ENCODE measurements around the gene MYMX. TPM values are rescaled to one million over a fixed set of nuclear protein-coding genes. Genes with fewer than 3 reads are reported as not detected.

The MYMX gene
- polyA plus RNA-seq, 1 donor: 20.5 TPM

DNA sequence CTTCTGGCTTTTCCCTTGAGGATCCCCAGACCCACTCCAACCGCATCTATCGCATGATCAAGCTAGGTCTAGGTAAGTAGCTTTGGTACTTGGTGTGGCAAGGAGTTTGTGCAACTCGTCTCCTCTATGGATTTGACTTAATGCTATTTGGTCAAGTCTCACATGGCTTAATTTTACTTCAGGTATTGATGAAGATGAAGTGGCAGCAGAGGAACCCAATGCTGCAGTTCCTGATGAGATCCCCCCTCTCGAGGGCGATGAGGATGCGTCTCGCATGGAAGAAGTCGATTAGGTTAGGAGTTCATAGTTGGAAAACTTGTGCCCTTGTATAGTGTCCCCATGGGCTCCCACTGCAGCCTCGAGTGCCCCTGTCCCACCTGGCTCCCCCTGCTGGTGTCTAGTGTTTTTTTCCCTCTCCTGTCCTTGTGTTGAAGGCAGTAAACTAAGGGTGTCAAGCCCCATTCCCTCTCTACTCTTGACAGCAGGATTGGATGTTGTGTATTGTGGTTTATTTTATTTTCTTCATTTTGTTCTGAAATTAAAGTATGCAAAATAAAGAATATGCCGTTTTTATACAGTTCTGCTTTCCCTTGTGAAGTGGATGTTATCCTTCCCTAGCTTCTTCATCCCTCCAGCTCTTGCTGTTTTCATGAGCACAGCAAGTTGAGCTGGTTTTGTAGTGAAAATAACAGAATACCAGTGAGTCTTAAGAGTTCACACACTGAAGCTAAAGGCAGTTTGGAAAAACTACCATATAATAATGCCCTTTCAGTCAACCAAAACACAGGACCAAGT is 36.8 kb downstream of the MYMX start:
- DNase-seq: no peak

DNA sequence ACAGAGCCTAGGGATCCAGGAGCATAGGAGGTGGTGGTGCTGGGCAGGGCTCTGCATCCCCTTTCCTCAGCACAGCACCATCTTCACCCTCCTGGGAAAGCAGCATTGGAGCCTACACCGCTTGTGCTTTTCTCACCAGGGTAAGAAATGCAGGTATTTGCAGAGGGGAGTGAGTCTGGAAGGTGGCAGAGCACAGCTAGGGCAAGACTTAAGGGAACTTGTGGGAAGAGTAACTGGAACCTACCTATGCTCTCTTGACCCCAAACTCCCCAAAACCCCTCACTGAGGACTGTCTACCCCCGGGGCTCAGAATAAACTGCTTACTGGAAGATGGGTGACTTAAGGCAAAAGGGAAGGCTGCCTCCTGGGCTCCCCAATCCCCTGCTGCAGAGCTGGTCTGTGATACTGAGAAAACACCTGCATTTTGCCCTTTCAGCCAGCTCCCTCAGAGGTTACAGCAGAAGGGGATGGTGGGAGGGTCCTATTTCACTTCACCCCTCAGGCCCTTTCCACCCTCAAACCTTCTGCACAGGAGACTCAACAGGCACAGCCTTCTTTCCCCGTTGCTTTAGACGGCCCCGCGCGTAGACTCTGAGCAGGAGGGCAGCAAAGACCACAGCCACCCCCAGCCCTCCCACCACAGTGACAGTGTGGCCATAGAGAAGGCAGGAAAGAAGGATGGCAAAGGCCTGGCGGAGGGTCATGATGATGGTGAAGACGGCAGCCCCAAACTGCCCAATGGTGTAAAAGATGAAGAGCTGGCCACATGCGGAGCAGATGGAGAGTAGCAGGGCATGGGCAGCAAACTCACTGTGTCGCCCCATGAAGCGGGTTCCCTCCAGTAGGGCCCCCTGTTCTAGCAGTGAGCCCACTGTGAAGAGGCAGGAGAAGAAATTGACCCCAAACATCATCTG is 37.7 kb downstream of the MYMX start:
- no peak for DNase-seq

DNA sequence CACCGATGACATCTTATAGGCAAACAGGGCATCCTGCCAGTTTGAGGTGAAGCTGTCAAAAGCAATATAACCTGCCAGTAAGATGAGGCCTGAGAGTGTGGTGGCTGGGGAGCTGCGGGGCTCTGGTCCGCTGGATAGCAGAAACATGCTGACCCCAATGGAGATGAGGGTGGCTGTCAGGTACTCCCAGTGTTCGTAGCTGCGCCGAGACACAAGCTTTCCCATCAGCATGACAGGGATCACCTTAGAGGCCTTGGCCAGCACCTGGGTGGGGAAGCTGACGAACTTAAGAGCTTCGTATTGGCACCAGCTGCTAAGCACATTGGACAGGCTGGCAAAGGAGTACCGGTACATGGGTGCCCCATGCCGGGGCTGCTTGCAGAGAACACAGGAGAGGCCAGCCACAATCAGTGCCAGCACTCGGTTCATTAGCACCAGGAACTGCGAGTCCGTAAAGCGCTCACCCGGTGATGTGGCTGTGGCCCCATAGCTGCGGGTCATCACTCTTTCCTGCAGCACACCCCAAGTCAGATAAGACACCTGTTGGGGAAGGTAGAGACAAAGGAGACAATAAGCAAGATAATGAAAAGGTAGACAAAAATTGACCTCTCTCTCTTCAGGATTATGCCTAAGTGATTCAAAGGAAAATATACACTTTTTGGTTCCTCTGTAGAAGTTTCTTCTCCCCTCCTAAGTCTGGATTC is 38.5 kb downstream of the MYMX start:
- no peak for DNase-seq

DNA sequence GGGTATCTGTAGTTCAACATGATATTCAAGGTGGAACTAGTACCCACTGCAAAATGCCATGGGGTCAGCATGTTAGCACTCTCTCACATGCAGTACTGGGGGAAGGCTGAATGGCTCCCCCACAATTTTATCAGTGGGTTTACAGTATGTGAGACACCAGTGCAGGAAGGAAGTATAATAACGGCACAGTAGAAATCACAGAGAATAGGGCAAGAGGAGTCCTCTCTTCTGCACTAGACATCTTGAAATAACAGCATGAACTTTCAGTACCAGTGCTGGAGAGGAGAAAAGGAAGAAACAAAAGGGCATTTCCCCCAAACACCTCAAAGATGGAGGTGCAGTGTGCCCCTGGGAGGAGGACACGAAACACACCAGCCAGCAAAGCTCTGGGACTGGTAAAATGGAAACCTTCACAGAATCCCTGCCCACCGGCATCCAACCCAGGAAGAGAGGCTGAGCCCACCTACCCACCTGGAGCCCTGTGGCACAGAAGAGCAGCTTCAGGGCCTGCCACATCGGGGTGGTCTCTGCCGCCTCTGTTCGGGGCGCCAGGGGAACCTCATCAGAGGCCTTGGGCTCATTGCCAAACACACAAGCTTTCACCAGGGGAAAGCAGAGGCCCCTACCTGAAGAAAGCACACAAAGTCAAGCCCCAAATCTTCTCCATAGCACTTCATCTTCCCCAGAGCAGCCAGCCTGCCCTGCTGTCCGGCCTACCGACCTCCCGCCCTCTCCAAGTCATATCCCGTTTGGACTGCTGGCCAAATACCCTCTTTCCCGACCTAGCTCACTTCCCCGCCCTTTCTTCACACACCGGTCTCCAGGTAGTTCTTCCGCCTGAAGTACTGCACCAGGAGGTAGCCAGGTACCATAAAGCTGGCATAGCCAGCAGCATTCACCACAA is 39.4 kb downstream of the MYMX start:
- DNase-seq: no peak

DNA sequence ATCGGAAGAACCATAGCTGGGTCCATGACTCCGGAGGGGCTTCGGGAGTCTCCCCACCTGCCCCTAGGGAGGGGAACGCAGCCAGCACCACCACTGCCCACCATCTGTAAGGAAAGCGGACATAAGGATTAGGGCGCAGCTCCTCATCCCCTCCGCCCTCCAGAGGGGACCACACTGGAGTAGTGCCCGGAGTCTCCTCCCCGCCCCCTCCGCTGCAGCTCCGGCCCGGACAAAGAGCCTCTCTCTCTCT is 40.0 kb downstream of the MYMX start:
- DNase-seq: no peak

DNA sequence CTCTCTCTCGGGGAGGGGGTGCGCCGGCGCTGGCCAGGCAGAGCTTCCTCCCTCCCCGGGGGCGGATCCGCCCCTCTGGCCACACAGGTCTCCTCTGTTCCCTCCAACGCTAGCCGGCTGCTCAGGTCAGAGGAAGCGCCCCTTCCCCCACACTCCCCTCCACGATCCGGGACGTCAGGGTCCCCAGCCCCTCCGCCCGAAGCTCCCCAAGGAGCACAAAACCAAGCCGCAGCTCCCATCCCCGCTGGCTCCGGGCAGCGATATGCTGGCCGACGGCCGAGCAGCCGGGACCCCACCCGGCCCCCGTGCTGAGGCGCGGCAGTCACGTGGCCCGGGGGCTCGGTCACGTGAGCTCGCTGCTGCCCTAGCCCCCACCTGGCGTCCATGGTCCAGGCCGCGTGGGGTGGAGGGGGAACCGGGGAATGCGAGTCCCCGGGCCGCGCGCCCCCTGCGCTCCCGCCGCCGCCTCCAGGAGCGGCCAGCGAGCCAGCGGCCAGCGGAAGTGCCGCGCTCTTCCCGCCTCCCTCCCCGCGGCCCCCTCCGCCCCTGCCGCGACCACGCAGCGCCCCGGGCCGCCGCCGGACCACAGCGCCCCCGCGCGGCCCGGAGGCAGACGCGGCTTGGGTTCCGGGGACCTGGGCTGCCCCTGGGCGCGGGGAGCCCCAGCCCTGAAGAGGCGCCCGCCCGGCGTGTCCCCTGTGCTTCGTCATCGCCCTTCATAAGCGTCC is 40.5 kb downstream of the MYMX start, which contains the start of gene SLC35B2:
Gene SLC35B2, minus strand, starts transcription at position 504 of the 728 bp plus-strand sequence. Its CDS starts 118 bp downstream, at position 386.
- peak; percentile 86 for DNase-seq

DNA sequence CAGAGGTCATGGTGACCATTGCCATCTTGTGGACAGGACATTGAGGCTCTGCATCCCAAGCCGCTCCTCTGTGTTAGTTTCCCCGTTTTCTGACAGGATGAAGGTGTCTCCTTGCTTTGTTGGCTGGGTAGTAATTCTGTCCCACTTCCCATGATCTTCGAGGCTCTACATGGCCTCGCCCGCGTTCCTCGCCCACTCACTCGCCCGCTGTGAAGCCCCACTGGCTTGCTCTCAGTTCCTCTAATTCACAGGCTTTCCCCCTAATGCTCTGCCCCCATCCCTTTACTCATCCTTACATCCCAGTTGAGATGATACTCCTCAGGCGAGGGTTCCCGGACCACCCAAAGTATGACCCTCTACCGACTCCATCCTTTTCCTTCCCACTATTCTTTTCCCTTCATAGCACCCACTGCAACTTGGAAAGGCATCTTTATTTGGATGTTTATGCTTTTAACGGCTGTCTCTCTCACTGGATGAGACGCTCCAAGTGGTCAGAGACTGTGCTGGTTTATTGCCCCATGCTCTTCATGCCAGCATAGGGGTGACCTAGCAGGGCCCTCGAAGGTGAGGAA is 41.1 kb downstream of the MYMX start:
- no peak for DNase-seq

DNA sequence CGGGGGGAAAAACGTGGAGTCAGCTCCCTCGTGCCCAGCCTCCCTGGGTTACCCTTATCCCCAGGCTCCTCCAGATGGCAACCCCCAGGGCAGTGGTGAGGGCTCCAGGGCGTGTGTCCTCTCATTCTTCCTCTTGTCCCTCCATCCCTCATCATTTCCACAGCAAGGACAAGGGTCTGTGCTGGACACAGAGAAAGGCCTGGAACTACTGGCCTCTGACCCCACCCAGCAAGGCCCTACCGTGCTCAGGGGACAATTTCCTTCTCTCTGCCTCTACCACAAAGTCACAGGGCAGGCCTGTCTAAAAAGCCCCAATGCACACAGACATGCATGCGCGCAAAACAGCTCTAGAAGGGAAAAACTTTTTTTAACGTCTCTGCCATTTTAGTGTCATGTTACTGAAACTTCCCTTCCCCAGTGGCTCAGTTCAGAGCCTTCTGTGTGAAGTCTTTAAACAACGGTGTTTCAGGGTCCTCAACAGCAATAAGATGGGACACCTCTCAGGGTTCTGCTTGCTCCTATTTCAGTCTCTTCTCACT is 41.7 kb downstream of the MYMX start:
- no peak for DNase-seq

DNA sequence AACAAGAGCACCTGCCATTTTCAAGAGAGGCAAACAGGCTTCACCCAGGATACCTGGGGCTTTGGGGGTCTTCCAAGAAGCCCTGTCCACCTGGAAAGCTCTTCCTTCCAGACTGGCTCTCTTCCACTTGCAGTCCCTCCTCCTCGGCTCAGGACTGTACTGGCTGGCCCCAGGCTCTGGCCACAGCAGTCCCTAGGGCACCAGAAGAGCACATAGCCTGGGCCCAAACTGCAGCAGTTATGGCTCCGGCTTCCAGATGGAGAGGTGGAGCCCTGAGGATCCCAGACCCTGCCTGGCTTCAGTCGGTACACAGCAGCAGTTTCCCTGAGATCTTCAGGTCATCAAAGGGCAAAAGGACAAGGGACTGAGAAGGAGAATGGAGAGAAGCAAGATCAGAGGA is 42.2 kb downstream of the MYMX start:
- no peak for DNase-seq

DNA sequence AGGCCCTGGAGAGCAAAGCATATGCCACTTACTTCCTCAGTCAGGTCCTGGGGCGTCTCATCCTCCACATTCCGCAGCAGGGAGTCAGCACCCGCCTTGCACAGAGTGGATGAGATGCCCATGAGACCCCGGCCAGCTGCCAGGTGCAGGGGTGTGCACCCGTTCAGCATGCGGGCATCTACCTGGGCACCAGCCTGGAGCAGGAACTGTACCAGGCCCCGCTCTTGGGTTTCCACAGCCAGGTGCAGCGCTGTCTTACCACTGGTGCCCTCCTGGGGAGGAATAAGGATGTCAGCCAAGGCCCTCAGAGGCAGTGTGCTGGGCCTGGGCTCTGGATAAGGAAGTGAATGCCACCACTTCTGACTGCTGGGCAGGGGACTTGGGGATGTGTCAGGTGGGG is 43.3 kb downstream of the MYMX start:
- no peak for DNase-seq

DNA sequence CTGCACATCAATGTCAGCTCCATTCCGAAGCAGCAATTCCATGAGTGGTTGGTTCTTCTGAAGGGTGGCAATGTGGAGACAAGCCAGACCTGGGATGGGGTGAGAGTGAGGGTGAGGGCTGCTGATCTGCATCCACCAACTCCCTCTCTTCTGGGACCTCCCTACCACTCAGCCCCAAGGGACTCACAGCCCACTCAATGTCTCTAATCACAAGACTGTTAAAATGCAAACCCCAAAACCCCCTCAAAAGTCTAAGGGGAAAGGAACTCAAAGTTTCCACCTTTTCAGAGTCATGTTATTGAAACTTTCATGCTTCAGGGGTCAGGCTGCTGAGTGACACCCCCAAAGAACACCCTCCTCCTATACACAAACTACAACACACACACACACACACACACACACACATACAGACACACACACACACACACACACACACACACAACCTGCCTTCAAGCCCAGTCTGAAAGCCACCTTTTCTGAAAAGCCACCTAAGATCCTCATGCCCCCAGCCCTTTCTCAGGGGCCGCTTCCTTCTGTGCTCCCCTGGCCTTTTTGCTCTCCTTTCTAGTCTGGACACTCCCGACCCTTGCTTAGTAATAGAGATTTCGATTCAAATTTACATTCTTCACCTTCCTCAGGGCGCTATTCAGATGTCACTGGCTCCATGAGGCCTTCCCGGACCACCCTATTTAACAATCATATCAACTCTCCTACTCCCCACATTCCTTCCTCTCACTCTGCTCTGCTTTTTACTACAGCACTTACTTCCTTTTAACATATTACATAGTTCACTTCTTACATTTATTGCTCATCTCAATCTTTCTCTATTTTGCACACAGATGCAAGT is 43.9 kb downstream of the MYMX start:
- DNase-seq: no peak

DNA sequence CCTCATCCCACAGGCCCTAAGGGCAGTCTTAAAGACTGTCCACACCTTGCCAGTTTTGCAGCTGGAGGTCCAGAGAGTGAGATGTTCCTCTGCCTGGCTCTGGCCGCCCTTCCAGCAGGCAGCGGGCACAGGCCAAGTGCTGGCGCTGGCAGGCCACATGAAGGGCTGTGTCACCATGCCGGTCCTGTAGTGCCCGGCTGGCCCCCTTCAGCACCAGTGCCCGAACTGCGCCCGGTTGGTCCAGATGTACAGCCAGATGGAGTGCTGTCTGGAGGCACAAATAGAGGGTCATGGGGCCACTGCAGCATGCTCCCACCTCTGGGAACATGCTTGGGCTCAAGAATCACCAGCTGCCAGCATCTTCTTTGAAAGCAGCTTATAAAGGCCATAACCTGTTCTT is 44.9 kb downstream of the MYMX start:
- DNase-seq: no peak

DNA sequence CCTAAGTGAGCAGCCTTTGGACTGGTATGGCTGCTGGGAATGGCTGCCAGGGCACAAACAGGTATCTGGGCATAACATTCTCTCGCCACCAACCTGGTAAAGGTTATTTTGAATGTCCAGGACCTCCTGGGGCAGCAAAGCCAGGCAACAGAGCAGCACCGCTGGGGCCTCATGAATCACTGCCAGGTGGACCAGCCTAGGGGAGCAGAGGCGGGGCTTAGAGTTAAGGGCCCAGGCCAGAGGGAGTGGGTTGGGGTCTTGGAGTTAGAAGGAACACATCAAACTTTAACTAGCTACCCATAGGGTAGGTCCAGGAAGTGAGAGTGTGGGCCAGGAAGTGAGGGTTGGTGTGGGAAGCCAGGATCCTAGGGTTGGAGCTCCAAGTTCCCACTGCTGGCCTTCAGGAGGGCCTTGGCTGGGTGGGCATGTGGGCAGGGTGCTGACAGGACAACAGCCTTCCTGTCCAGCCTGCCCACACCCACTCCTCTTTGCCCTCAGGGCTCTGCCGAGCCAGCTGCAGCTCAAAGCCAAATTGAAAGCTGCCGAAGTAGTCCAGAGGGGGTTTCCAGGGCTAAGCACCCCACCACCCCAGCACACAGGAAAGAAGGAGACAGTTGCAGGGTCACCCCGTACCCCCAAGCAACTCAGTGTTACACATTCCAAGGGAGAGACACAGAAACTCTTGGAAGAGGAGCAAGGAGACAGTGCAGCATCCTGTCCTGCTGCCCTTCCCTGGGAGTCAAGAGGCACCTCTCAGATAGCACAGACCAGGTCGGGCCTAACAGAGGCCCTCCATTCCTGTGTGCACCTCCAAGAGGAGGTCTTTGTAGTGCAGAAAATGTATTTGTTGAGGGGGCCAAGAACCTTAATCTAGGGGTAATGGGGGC is 46.0 kb downstream of the MYMX start:
- no peak for DNase-seq

DNA sequence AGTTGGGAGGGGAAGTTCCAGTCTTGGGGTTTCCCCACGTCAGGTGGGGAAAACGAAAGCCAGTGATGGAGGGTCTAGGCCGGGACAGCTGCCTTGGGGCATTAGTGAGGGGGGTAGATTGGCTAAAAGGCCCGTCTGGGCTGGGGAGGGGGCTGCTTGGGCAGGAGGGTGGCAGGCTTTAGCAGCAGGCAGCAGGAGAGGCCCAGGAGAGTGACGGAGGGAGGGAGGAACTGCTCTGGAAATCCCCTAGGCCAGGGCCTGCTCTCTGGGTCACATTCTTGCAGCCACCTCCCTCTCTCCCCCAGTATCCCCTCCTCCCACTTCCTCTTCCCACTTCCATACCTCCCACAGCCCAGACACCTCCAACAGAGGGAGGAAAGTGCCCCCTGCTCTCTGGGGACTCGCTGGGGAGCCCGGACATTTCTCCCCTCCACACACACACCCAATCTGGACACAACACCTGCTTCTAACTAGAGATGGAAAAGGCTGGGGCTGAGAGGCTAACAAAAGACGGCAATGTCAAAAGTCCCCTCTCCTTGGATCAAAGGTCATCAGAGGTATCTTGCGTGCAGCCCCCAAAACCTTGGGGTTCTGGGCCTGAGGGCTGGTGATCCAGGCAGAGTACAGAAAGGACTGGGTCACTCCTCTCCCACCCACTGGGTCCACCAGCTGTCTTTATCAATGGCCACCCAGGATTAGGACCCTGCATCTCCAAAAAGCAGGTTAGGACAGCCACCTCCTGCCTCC is 46.8 kb downstream of the MYMX start:
- DNase-seq: no peak

DNA sequence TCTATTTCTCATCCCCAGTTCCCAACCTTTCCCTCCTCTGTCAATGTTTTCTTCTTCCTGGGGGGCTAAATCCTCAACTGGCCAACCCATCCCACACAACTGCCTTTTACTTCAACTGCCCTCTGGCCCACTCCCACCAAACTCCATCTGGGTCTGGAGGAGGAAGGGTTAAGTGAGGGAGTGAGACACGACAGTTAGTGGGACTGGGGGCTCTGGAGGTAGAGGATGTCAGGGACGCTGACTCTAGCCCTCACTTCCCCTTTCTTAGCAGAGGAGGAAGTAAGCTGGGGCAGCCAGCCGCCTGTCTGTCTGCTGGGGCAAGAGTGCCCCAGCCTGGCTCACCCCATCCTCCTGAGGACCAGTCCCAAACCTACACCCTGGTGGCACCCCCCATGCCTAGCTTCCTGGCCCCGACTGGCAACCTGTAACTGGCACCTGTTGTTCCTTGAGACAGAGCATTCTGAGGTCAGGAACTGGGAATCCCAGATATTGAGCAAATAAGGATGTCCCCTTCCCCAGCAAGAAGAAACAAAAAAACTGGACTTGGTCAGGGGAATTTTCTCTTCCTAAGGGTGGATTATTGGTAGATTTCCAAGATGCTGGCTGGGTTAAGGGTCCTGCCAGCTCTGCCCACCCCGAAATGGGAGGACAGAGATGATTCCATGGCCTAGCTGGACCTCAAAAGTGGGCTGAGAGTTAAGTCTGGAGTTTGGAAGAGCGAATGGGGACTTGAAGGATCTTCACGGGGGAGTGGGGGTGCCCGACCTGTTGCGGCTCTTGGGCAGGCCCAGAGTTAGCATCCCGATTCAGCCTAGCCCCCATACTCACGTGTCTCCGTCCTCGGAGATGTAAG is 47.7 kb downstream of the MYMX start:
- no peak for DNase-seq

DNA sequence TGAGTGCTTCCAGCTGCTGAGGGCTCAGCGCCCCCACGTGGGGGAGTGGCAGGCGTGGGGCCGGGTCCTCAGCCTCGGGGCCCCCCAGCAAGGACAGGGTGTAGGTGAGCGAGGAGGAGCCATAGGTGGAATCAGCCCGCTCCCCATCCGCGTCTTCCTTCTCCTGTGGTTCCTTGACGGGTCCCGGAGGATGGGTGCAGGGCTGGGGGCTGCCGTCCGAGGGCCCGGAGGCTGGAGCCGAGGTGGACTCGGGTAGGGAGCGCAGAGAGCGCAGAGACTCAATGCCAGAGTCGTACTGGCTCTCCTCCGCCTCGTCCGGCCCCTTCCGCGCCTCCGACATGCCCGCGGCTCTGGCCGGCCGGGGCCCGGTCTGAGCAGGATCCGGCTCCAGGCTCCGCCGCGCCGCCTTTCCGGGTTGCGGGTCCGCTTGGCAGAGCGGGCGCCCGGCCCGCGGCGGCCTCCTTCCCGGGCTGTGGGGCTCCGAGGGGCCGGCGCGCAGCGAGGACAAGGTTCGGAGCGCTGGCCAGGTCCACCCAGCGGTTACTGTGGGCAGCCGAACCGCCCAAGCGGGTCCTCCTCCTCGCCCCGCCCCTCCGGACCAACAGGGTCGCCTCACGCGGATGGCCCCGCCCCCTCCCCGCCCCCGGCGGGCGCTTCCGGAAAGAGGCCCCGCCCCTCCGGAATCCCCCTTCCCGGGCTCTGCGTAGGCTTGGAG is 48.4 kb downstream of the MYMX start, which contains the start of gene NFKBIE:
Gene NFKBIE, minus strand, starts transcription at position 545 of the 715 bp plus-strand sequence. Its CDS starts 205 bp downstream, at position 340.
- peak; percentile 93 for DNase-seq
